GM12874 (cell line): ENCODE results near the gene RAE1.

Experiments used
- CTCF ChIP-seq: IDR thresholded peaks from 2 replicates; pipeline ENCODE4 v1.5.1; 2011; ENCODE audit warnings: low read depth, mild to moderate bottlenecking, control low read depth, low read length, moderate library complexity; ENCODE audit not compliant: insufficient read depth

RAE1 gene

DNA sequence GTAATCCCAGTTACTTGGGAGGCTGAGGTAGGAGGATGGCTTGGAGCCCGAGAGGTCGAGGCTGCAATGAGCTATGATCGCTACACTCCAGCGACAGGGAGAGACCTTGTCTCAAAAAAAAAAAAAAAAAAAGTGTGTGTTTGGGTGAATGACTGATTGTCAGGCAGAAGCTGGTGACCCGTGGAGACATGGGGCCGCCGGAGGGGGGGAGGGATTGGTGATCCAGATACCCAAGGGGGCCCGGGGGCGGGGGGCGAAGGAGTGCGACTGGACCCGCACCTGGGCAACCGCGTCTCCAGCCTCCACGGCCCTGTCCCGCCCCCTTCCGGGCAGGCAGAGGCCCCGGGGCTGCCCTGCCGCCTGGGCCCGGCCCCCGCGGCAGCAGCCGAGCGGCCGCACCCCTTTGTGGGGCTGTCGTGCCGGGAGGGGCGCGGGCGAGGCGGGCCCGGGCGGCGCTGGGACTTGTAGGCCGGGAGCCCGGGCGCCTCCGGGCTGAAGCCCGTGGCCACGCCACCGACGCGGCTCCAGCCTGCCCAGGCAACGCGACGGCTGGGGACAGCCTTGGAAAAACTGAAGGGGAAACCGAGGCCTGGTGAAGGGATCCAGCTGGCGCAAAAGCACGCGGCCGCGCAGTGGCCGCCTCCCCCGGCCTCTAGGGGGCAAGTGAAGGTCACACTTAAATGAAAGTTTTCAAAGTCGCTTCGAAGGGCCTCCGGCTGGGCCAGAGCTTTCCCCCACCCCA lies 38.1 kb downstream of the RAE1 start:
- peak; percentile 59 for TF ChIP-seq CTCF

DNA sequence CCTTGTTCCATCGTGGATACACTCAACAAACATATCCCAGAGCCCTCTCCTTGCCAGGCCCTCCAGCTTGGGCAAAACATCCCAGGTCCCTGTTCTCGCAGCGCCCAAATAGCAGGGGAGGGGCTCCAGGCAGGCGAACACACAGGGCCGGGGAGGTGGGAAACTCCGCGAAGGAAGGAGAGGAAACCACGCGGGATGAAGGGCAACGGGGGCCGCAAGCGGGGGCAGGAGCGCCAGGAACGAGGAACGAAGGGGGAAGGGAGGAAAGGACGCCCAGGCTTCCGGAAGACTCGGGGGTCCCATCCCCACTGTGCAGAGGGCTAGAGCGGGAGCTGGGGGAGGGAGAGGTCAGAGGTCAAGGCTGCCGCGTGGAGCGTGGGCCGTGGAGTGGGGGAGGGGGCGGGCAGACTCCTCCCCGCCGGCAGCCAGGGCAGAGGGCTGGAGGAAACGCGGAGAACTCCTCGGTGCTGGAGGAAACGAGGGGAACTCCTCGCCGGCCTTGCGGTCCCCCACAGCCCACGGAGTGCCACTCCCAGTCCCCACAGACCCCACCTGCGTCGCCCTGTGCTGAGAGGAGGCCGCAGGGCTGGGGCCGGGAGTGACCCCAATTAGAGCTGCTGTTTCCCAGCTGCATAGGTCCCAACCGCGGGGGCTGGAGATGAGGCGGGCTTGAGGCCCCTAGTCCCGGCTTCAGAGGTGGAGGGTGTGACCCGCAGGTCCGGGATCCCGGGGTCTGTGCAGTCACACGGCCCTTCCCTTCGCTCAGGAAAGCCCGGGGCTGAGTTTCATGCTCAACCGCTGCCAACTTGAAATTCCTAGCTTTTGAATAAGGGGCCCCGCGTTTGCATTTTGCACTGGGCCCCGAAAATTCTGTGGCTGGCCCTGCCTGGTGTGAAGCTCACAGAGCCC lies 38.9 kb downstream of the RAE1 start:
- no peak for TF ChIP-seq CTCF

GRCh38 chr20:57390604-57391438 lies 39.8 kb downstream of the RAE1 start, which contains the start of gene RBM38:
Gene RBM38, plus strand, starts transcription at chr20:57391396. Its CDS starts 186 bp downstream, at chr20:57391582.
- TF ChIP-seq CTCF, result no peak

GRCh38 chr20:57391439-57392301 lies 40.6 kb downstream of the RAE1 start:
- no peak for TF ChIP-seq CTCF

GRCh38 chr20:57392512-57393271 lies 41.6 kb downstream of the RAE1 start:
- no peak for TF ChIP-seq CTCF
